ENCODE data around the gene ABRAXAS1.
"Not testable (repeated sequence)": the region's sequence is repeated elsewhere in the genome, so short reads cannot be mapped to it uniquely, and the experiment has no call there.

ABRAXAS1 gene

DNA sequence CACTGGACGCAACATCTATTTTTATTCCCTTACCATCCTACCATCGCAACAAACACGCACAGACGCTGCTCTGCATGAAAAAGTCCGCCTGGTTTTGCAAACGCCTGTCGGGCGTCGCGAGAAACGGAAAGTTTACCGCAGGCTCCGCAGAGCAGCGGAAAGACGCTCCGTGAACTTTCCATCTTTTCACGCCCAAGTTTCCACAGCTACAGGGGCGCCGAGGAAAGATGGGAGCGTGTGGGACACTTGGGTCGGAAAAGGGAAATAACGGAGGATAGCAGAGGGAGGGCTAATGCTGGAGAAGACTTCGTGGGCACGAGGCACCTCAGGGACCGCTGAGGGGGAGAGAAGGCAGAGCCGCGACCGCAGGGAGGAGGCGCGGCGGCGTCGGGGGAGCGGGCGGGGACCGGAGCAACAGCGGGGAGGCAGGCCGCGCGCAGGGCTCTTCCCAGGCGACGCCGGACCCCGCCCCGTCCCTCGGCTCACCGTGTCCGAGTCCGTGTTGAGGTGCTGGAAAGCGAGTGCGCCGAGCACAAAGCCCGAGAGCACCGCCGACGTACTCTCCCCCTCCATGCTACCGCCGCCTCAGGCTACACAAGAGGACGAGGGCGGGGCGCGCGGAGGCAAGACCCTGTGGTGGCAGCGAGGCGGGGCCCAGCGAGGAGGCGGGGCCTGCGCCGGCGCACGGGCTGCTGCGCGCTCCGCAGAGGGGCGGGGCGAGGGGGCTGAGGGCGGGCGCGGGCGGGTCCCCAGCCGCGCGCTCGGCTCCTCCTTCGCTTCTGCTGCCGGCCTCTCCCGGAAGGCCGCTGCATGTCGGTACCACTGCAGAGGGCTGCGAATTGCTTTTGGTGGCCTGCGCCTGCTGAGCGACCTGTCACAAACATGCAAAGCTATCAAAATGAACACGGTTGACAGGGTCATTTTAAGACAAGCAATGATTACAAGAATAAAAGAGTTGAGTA is at the start of gene ABRAXAS1:
TSS of gene ABRAXAS1 (minus strand) at position 601 of the 962 bp plus-strand sequence. CDS start at position 573, 28 bp downstream.
- ATAC-seq = peak; percentile 96
- peak; percentile 96 for DNase-seq

GRCh38 chr4:83527671-83528070 is 42.8 kb upstream of the ABRAXAS1 start:
- DNase-seq (no peak), ATAC-seq (no peak)

- ATAC-seq (no peak), DNase-seq (no peak)
Measured at GRCh38 chr4:83522239-83522638, 37.3 kb upstream of the ABRAXAS1 start.

DNA sequence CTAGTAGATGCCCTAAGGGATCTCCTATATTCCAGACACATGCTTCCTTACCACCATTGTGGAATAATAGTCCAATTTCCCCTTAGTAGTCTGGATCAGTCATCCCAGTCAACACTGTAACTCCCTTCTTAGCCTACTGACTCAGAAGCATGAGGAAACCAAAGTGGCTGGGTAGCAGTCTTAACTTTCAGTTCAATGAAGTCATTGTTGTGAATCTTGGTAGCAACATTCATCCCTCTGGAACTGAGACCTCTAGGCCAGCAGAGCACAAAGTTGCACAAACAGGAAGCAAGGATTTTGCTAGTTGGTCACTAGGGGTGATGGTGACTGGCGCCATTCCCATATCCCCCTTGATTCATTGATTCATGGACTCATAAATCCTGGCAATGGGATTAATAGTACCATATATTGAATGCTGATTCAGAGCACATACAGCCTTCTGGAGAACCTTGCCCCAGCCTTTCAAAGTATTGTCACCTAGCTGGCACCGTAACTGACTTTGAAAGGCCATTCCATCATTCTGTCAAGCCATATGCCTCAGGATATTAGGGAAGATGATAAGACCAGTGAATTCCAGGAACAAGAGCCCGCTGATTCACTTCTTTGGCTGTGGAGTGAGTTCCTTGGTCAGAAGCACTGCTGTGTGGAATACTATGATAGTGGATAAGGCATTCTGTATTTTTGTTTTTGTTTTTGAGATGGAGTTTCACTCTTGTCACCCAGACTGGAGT is 31.3 kb upstream of the ABRAXAS1 start:
- no peak for DNase-seq
- no peak for ATAC-seq

DNA sequence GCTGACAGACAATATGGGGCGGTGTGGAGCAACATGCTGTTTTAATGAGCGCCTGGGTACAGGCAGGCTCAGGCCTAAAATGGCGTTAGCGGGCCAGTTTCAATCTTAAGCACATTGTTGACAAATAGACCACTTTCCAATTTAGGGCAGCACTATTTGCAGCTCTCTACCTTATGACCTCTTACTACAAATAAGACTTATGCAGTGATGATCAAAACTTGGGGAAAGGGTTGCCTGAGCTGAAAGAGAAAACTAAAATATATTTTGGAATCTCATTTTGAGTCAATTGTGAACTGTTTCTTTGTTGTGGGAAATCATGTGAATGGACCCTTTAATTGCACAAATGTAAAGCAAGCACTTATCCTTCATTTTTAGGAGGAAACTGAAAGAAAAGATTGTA is 25.5 kb upstream of the ABRAXAS1 start:
- ATAC-seq = no peak
- no peak for DNase-seq

GRCh38 chr4:83509156-83509585 is 24.3 kb upstream of the ABRAXAS1 start:
- ATAC-seq (peak; percentile 57), DNase-seq (peak; percentile 66)

GRCh38 chr4:83504996-83505395 is 20.1 kb upstream of the ABRAXAS1 start:
- DNase-seq = no peak
- ATAC-seq = no peak

GRCh38 chr4:83504503-83504902 is 19.6 kb upstream of the ABRAXAS1 start:
- DNase-seq = no peak
- no peak for ATAC-seq

DNA sequence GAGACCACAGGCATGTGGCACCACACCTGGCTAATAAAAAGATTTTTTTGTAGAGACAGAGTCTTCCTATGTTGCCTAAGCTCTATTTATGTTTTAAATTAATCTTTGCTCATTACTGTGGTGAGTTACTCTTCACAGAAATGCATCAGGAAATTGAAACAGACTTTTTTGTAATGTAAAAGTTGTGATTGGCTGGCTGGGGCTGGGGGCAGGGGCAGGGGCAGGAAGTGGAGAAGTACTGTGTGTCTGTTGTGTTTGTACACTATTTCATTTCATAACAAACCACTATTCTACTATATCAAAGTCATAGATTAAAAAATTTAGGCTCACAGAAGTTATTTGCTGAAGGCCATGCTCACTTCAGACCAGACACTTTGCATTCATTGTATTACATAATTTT is 19.1 kb upstream of the ABRAXAS1 start:
- ATAC-seq = no peak
- no peak for DNase-seq

GRCh38 chr4:83501671-83502070 is 16.8 kb upstream of the ABRAXAS1 start:
- not testable (repeated sequence) for ATAC-seq, DNase-seq

- DNase-seq (no peak), ATAC-seq (no peak)
Measured at GRCh38 chr4:83498187-83498586, 13.3 kb upstream of the ABRAXAS1 start.

DNA sequence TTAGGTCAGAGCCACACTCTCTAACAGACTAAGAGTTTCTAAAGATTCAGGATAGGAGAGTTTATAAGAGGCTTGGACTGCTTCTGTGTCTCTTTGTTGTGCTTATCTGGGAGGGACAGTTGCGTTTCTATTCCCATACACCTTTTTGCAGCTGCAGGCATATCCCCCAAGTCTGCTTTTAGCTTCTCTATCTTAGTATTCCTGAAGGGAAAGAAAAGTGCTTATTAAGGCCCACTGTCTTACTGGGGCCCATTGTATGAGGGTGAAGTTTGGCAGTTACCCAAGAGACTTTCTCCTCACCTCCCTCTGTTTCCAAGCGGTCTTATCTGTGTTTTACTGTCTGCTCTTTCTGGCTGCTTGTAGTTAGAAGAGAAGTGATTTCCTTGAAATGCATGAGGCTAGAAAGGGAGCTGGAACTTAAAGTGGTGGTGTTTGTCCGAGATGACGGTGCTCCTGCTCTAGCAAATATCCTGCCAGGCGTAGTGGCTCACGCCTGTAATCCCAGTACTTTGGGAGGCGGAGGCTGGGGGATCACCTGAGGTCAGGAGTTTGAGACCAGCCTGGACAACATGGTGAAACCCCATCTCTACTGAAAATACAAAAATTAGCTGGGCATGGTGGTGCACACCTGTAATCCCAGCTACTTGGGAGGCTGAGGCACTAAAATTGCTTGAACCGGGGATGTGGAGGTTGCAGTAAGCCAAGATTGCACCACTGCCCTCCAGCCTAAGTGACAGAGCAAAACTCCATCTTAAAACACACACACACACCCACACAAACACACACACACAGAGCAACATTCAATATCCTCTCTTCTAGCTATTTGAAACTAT is 11.4 kb upstream of the ABRAXAS1 start:
- DNase-seq, ATAC-seq: not testable (repeated sequence)

GRCh38 chr4:83490876-83491450 is 6.1 kb upstream of the ABRAXAS1 start:
- ATAC-seq = no peak
- DNase-seq = no peak

GRCh38 chr4:83489711-83490326 is 4.9 kb upstream of the ABRAXAS1 start:
- no peak for DNase-seq
- no peak for ATAC-seq

DNA sequence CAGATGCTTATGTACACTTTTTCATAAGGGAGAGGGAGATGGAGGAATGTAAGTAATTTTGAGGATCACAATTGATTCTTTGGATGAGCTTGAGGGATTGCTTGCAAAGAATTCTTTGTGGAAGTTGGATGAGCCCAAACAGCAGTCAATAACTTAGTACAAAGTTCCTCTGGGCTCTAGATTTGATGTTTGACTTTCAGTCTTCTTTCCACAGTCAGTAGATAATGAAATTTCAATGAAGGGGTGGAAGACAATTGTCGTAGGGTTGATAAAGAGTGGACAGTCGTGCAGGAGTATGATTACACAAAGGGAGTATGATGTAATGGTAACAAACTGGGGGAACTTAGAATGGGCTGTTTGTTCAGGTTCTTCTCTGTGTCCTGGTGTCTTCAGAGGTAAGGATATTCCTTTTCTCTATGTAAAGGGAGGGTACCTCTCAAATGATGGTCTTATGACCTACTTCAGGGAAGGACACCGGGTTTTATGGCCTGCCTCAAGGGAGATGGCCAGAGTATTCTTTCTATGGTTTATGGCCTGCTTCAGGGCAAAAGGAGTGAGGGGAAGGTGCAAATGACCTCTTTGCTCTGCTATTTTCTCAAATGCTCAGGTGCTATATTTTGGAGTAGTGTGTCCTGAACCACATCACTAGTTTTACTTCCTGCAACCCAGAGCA is 1.7 kb upstream of the ABRAXAS1 start:
- DNase-seq (no peak), ATAC-seq (no peak)

DNA sequence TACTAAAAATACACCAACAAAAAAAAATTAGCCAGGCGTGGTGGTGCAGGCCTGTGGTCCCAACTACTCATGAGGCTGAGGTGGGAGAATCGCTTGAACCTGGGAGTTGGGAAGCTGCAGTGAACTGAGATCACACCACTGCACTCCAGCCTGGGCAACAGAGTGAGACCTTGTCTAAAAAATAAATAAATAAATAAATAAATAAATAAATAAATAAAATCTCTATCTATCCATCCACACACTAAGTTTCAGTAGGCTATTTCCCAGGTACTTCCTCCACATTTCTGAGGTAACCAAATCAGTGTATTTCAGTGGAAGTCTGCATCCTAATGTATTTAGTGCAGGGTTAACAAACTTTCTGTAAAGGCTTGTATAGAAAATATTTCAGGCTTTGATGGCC is 10.9 kb downstream of the ABRAXAS1 start:
- DNase-seq (no peak), ATAC-seq (no peak)

DNA sequence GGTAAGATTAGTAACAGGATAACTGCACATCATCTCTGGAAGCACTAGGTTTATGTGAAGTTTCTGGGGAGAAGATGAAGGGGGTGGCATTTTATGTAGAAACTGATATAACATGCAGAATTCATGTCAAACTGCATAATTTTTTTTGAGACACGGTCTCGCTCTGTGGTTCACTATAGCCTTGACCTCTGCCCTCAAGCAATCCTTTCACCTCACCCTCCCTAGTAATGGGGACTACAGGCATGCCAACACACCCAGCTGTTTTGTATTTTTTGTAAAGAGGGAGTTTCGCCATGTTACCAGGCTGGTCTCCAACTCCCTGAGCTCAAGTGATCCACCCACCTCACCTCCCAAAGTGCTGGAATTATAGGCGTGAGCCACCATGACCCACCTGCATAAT is 11.5 kb downstream of the ABRAXAS1 start:
- no peak for DNase-seq
- no peak for ATAC-seq

DNA sequence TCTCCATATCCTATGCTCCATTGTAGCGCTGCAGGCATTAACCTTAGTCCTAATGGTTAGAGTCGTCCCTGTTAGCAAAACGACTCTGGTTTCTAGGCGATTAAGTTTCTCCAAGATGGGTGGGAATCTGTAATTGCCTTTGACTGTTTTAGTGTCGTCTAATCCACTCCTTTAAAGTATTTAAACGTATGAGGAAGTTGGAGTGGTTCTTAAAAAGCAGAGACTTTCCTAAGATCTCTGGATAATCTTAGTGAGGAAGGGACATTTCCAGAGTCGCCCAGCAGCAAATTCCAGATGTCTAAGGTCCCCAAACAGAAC is 28.8 kb downstream of the ABRAXAS1 start:
- no peak for DNase-seq
- ATAC-seq = no peak

DNA sequence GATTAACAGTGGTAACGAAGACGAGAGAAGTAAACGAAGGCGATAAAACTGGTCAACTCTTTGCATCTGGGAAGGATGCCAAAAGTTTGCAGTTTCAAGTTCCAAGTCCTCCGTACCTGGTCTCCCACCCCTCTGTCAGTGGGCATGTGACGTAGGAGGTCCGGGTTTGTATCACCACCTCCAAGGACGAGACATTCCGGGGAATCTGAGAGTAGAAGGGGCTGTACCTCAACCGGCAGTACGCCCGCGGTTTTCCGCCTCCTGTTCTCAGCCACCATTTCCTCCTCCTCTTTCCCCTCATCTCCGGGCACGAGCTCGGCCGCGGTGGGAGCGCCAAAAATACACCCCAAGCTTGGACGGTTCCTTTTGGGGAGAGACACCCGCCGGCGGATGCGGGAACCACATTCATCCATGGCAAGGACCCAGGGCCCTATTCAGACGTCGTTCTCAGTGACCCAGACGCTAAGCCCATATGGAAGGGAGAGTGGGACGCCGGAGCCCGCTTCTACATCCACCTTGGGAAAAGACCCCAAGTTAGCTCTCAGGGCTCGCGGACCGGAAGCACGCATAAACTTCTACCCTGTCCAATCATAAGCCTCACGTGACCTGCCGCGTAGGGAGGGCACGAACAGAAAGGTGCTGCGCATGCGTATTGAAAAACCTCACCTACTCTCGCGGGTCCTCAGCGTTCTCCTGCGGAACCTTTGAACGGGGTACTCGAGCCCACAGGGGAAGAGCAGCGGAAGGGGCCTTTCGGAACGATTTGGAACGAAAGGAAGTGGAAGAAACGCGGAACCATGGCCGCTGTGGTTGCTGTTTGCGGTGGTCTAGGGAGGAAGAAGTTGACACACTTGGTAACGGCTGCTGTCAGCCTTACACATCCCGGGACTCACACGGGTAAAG is 29.4 kb downstream of the ABRAXAS1 start, which contains the start of the genes HELQ and MRPS18C:
TSS of gene HELQ (minus strand) at position 543 of the 903 bp plus-strand sequence. CDS start at position 413, 130 bp downstream.
TSS of gene MRPS18C (plus strand) at position 778 of the 903 bp plus-strand sequence. CDS start at position 798, 20 bp downstream.
- ATAC-seq = peak; percentile 96
- peak; percentile 94 for DNase-seq

- DNase-seq (no peak), ATAC-seq (no peak)
Measured at GRCh38 chr4:83454686-83455085, 30.2 kb downstream of the ABRAXAS1 start.
